IMR-90 (cell line): ENCODE measurements around the gene FMN1. TPM values are rescaled to one million over a fixed set of nuclear protein-coding genes. Genes with fewer than 3 reads are reported as not detected.

Source experiments
- ATAC-seq: fragments of 200-7000 bp; cut with Tn5 transposase; 2 replicates; pipeline ENCODE4 v1.9.1; 2020; ENCODE audit warnings: low read depth, mild to moderate bottlenecking, moderate library complexity
- BruUV-seq: library from RNA; stranded (reverse); fragments of 400-500 nt; replicated peaks from 2 replicates; lab custom pipeline; 2021; lab: Mats Ljungman, UMichigan
- CTCF ChIA-PET: fragments of 300-600 bp; formaldehyde crosslinking; extraction: SDS; loops from one replicate; lab custom pipeline; 2021; ENCODE audit warnings: antibody characterized with exemption; lab: Yijun Ruan, JAX
- POLR2A ChIA-PET: fragments of 300-600 bp; sonication (Branson Sonifier 250); formaldehyde crosslinking; loops from one replicate; lab custom pipeline; 2022; ENCODE audit warnings: antibody characterized with exemption; ENCODE audit not compliant: unreplicated experiment; lab: Charles Lee
- DNase-seq: peaks from one replicate; pipeline ENCODE4 v3.0.0; 2013
- H2AFZ ChIP-seq: replicated peaks from 2 replicates; pipeline ENCODE3; 2013; ENCODE audit warnings: low read length, mild to moderate bottlenecking; ENCODE audit not compliant: poor library complexity
- H2AK5ac ChIP-seq: 2 replicates; pipeline ENCODE4 v1.6.1; 2013; ENCODE audit warnings: low read depth, low read length, inconsistent platforms
- H2AK9ac ChIP-seq: replicated peaks from 2 replicates; pipeline ENCODE3; 2013; ENCODE audit warnings: mild to moderate bottlenecking, low read depth, low read length, moderate library complexity; ENCODE audit not compliant: poor library complexity
- H2BK120ac ChIP-seq: 2 replicates; pipeline ENCODE4 v1.6.1; 2013; ENCODE audit warnings: low read depth, low read length, inconsistent platforms
- H2BK15ac ChIP-seq: 3 replicates; pipeline ENCODE4 v1.6.1; 2013; ENCODE audit warnings: low read depth, low read length, inconsistent platforms
- H2BK20ac ChIP-seq: 2 replicates; pipeline ENCODE4 v1.6.1; 2013; ENCODE audit warnings: low read depth, mild to moderate bottlenecking, inconsistent platforms, low read length, moderate library complexity
- H2BK5ac ChIP-seq: 2 replicates; pipeline ENCODE4 v1.6.1; 2013; ENCODE audit warnings: mild to moderate bottlenecking, low read depth, low read length, inconsistent platforms; ENCODE audit not compliant: poor library complexity, severe bottlenecking
- H3K14ac ChIP-seq: replicated peaks from 2 replicates; pipeline ENCODE4 v1.6.1; 2013; ENCODE audit warnings: low read depth, low read length, inconsistent platforms
- H3K18ac ChIP-seq: 2 replicates; pipeline ENCODE4 v1.6.1; 2013; ENCODE audit warnings: low read depth, low read length, control low read depth
- H3K23ac ChIP-seq: 2 replicates; pipeline ENCODE4 v1.6.1; 2013; ENCODE audit warnings: low read depth, low read length, inconsistent platforms
- H3K27ac ChIP-seq: 2 replicates; pipeline ENCODE4 v1.5.1; 2013; ENCODE audit warnings: mild to moderate bottlenecking, control low read depth, low read length; ENCODE audit not compliant: insufficient read depth
- H3K27me3 ChIP-seq: 2 replicates; pipeline ENCODE4 v1.6.1; 2013; ENCODE audit warnings: low read length; ENCODE audit not compliant: control insufficient read depth, insufficient read depth
- H3K36me3 ChIP-seq: 2 replicates; pipeline ENCODE4 v1.6.1; 2013; ENCODE audit warnings: low read length, mixed read lengths; ENCODE audit not compliant: control insufficient read depth, insufficient read depth
- H3K4ac ChIP-seq: 2 replicates; pipeline ENCODE4 v1.6.1; 2013; ENCODE audit warnings: low read depth, low read length, inconsistent platforms
- H3K4me1 ChIP-seq: 2 replicates; pipeline ENCODE4 v1.6.1; 2013; ENCODE audit warnings: low read length, mixed read lengths; ENCODE audit not compliant: control insufficient read depth, insufficient read depth
- H3K4me2 ChIP-seq: 2 replicates; pipeline ENCODE4 v1.6.1; 2013; ENCODE audit warnings: low read depth, mild to moderate bottlenecking, control low read depth, low read length, moderate library complexity
- H3K4me3 ChIP-seq: 2 replicates; pipeline ENCODE4 v1.5.1; 2013; ENCODE audit warnings: low read depth, mild to moderate bottlenecking, control low read depth, low read length, moderate library complexity; ENCODE audit not compliant: insufficient read depth
- H3K56ac ChIP-seq: 2 replicates; pipeline ENCODE4 v1.6.1; 2013; ENCODE audit warnings: low read length, inconsistent platforms; ENCODE audit not compliant: insufficient read depth; ENCODE audit errors: extremely low read depth
- H3K79me1 ChIP-seq, 2 experiments: 2 replicates each; pipeline ENCODE4 v1.6.1; 2013; ENCODE audit warnings: low read length in 2 of 2, inconsistent platforms in 1 of 2, low read depth in 1 of 2
- H3K9ac ChIP-seq: 2 replicates; pipeline ENCODE4 v1.6.1; 2013; ENCODE audit warnings: low read depth, low read length, control low read depth
- H3K9me1 ChIP-seq: 2 replicates; pipeline ENCODE4 v1.6.1; 2013; ENCODE audit warnings: low read length, inconsistent platforms; ENCODE audit not compliant: insufficient read depth
- H3K9me3 ChIP-seq: 2 replicates; pipeline ENCODE4 v1.6.1; 2013; ENCODE audit warnings: low read length; ENCODE audit not compliant: control insufficient read depth, insufficient read depth
- H4K20me1 ChIP-seq: 2 replicates; pipeline ENCODE4 v1.6.1; 2013; ENCODE audit warnings: low read length, inconsistent platforms; ENCODE audit not compliant: insufficient read depth
- H4K5ac ChIP-seq: 2 replicates; pipeline ENCODE4 v1.6.1; 2013; ENCODE audit warnings: mild to moderate bottlenecking, low read depth, low read length, control low read depth
- H4K8ac ChIP-seq, 2 experiments: 2 replicates each; pipeline ENCODE4 v1.6.1; 2013; ENCODE audit warnings: low read depth in 2 of 2, low read length in 2 of 2, control low read depth in 1 of 2, inconsistent platforms in 1 of 2
- H4K91ac ChIP-seq: 2 replicates; pipeline ENCODE4 v1.6.1; 2013; ENCODE audit warnings: low read depth, low read length, inconsistent platforms; ENCODE audit not compliant: insufficient read depth
- CEBPB ChIP-seq: IDR thresholded peaks from 2 replicates; pipeline ENCODE4 v1.6.1; 2012; ENCODE audit warnings: low read depth, low read length, improper control_type of control experiment
- RAD21 ChIP-seq: IDR thresholded peaks from 2 replicates; pipeline ENCODE4 v1.6.1; 2012; ENCODE audit warnings: low read length, improper control_type of control experiment
- WGBS, 2 experiments: methylation state at CpG; one replicate each; pipeline versions ENCODE4 v1.1.5 to v1.1.7; 2013; ENCODE audit warnings: missing lambda C conversion rate in 2 of 2; ENCODE audit not compliant: insufficient read length in 1 of 2; ENCODE audit errors: extremely low coverage in 2 of 2; 5-methylcytosine and 5-hydroxymethylcytosine counted together
- dilution Hi-C: fragments of 300-500 bp; cut with HindIII; formaldehyde crosslinking; loops from one replicate; pipeline ENCODE4 v1.14.3; 2018; ENCODE audit warnings: low sequenced_read_pairs; ENCODE audit not compliant: unreplicated experiment
- in situ Hi-C: fragments of 300-500 bp; cut with MboI; formaldehyde crosslinking; loops from 3 replicates; pipeline ENCODE4 v1.14.3; 2019; ENCODE audit warnings: low sequenced_read_pairs, inconsistent platforms, mixed read lengths
- intact Hi-C: fragments of 100-400 bp; cut with micrococcal nuclease; formaldehyde crosslinking; loops from 2 replicates; pipeline ENCODE4 v1.10.0; 2022
- polyA plus RNA-seq, 3 experiments: library from polyadenylated mRNA; depleted of rRNA; stranded (reverse); fragments of >200 nt; gene quantifications; 2 replicates each; pipeline ENCODE4 v1.2.3, GENCODE V29; 2012; ENCODE audit warnings: low replicate concordance in 1 of 3
- total RNA-seq: library from RNA; depleted of rRNA; stranded (reverse); fragments of >200 nt; gene quantifications from 2 replicates; pipeline ENCODE4 v1.2.3, GENCODE V29; 2012

The FMN1 gene
- total and polyA plus RNA-seq, 2 of the 4 experiments (the other 2 are of a cell fraction): 7.3 to 17.6 TPM

GRCh38 chr15:33160581-33161165, 33.8 kb downstream of the FMN1 start:
- TF ChIP-seq CEBPB (no peak), RAD21 (no peak)
- peaks cover 32% of the 10 kb centered on the region for H3K27me3 ChIP-seq
- DNase-seq (no peak), ATAC-seq (no peak)
- no peak overlapping the region for H2AK5ac ChIP-seq
- CTCF ChIA-PET: interaction anchor here (0.7 kb wide), 1 partner anchor 10 kb away, joined by 3 read pairs; no protein-coding TSS in a partner anchor
- no peak overlapping the region for H4K91ac ChIP-seq
- no peaks in the 10 kb centered on the region for H3K4me1 ChIP-seq
- no peak overlapping the region for H3K14ac ChIP-seq
- intact Hi-C loops: no loop called here
- dilution Hi-C loops: no loop called here
- no peaks in the 10 kb centered on the region for H3K9me1 ChIP-seq
- no peak overlapping the region for H3K4me3 ChIP-seq
- POLR2A ChIA-PET: no interaction called here
- H3K56ac ChIP-seq: no peak overlapping the region
- H2AK9ac ChIP-seq: no peak overlapping the region
- no peak overlapping the region for H3K4me2 ChIP-seq
- H3K9ac ChIP-seq: no peak overlapping the region
- no peaks in the 10 kb centered on the region for H3K79me1 ChIP-seq
- no peak overlapping the region for H2AFZ ChIP-seq
- WGBS, 2 experiments: 40% methylated on average over 1 of the region's 5 CpGs; no CpG with 5 or more reads in 1 of the 2 experiments
- no peaks in the 10 kb centered on the region for H3K36me3 ChIP-seq
- no peaks in the 10 kb centered on the region for H3K9me3 ChIP-seq
- in situ Hi-C loops: no loop called here
- H4K20me1 ChIP-seq: no peaks in the 10 kb centered on the region
- H3K27ac ChIP-seq: no peak overlapping the region
- H3K23ac ChIP-seq: no peak overlapping the region
- H3K4ac ChIP-seq: no peak overlapping the region
- H4K8ac ChIP-seq: no peak overlapping the region
- no peak overlapping the region for H3K18ac ChIP-seq
- no peak overlapping the region for H2BK20ac ChIP-seq
- H2BK5ac ChIP-seq: no peak overlapping the region
- no peak overlapping the region for H2BK120ac ChIP-seq
- no peak overlapping the region for H2BK15ac ChIP-seq
- no peak overlapping the region for H4K5ac ChIP-seq
- BruUV-seq: no TSS peak
